NCI-H187 (cell line): ENCODE results near the gene FMN2.

Experiments
- DNase-seq, 2 experiments: peaks; one replicate each; lab custom pipeline; 2025; lab: John Stamatoyannopoulos, UW

FMN2 gene

GRCh38 chr1:240098534-240098933 is 6.9 kb downstream of the FMN2 start:
- no peak for DNase-seq

GRCh38 chr1:240099329-240099728 is 7.6 kb downstream of the FMN2 start:
- DNase-seq = no peak

GRCh38 chr1:240099748-240100147 is 8.1 kb downstream of the FMN2 start:
- no peak for DNase-seq

- no peak for DNase-seq
Measured at GRCh38 chr1:240100371-240100934, 8.8 kb downstream of the FMN2 start.

GRCh38 chr1:240101306-240101705 is 9.6 kb downstream of the FMN2 start:
- DNase-seq = no peak

GRCh38 chr1:240101737-240102136 is 10.1 kb downstream of the FMN2 start:
- no peak for DNase-seq

GRCh38 chr1:240104672-240105071 is 13.0 kb downstream of the FMN2 start:
- DNase-seq = no peak

- DNase-seq = no peak
Measured at GRCh38 chr1:240107058-240107684, 15.5 kb downstream of the FMN2 start.

- DNase-seq = no peak
Measured at GRCh38 chr1:240109130-240109529, 17.4 kb downstream of the FMN2 start.

GRCh38 chr1:240109920-240110636 is 18.4 kb downstream of the FMN2 start:
- DNase-seq = no peak

GRCh38 chr1:240111558-240111957 is 19.9 kb downstream of the FMN2 start:
- no peak for DNase-seq

- DNase-seq = no peak
Measured at GRCh38 chr1:240114222-240114621, 22.5 kb downstream of the FMN2 start.

GRCh38 chr1:240115831-240116230 is 24.1 kb downstream of the FMN2 start:
- no peak for DNase-seq

GRCh38 chr1:240116831-240117769 is 25.4 kb downstream of the FMN2 start:
- DNase-seq = no peak

- no peak for DNase-seq
Measured at GRCh38 chr1:240117930-240118329, 26.2 kb downstream of the FMN2 start.

- peak; percentile 41 to 65 for DNase-seq
Measured at GRCh38 chr1:240122639-240123613, 31.2 kb downstream of the FMN2 start.

- no peak for DNase-seq
Measured at GRCh38 chr1:240126821-240127220, 35.1 kb downstream of the FMN2 start.

- no peak for DNase-seq
Measured at GRCh38 chr1:240128366-240128765, 36.7 kb downstream of the FMN2 start.

- DNase-seq = no peak
Measured at GRCh38 chr1:240134113-240134512, 42.4 kb downstream of the FMN2 start.

- DNase-seq = no peak
Measured at GRCh38 chr1:240134596-240134995, 42.9 kb downstream of the FMN2 start.

- no peak for DNase-seq
Measured at GRCh38 chr1:240136402-240136801, 44.7 kb downstream of the FMN2 start.
